H9 (cell line): ENCODE data around the gene OR4C45. TPM values are rescaled to one million over a fixed set of nuclear protein-coding genes. Genes with fewer than 3 reads are reported as not detected.

Experiments used
- DNase-seq: peaks from one replicate; pipeline ENCODE4 v3.0.0-alpha.2; 2017
- H2AFZ ChIP-seq: one replicate; pipeline ENCODE4 v1.6.1; 2013; ENCODE audit warnings: mild to moderate bottlenecking, low read length, control low read depth, moderate library complexity
- H2AK5ac ChIP-seq: 2 replicates; pipeline ENCODE4 v1.6.1; 2013; ENCODE audit warnings: low read length, control low read depth, mixed read lengths; ENCODE audit not compliant: insufficient read length
- H2BK120ac ChIP-seq: one replicate; pipeline ENCODE4 v1.6.1; 2013; ENCODE audit warnings: low read depth, mild to moderate bottlenecking, low read length, control low read depth, inconsistent platforms; ENCODE audit not compliant: poor library complexity, severe bottlenecking
- H2BK12ac ChIP-seq: 2 replicates; pipeline ENCODE4 v1.6.1; 2013; ENCODE audit warnings: low read length, control low read depth, mixed read lengths, low read depth; ENCODE audit not compliant: insufficient read length
- H2BK15ac ChIP-seq: 2 replicates; pipeline ENCODE4 v1.6.1; 2013; ENCODE audit warnings: low read depth, low read length, control low read depth
- H2BK20ac ChIP-seq: one replicate; pipeline ENCODE4 v1.6.1; 2013; ENCODE audit warnings: low read depth, mild to moderate bottlenecking, low read length, control low read depth, inconsistent platforms; ENCODE audit not compliant: poor library complexity, severe bottlenecking
- H2BK5ac ChIP-seq: 2 replicates; pipeline ENCODE4 v1.6.1; 2013; ENCODE audit warnings: low read length, control low read depth, mixed read lengths; ENCODE audit not compliant: insufficient read length
- H3K14ac ChIP-seq: 2 replicates; pipeline ENCODE4 v1.6.1; 2013; ENCODE audit warnings: low read length, control low read depth; ENCODE audit not compliant: insufficient read depth
- H3K18ac ChIP-seq: 2 replicates; pipeline ENCODE4 v1.6.1; 2013; ENCODE audit warnings: low read depth, mild to moderate bottlenecking, mixed read lengths, low read length, control low read depth; ENCODE audit not compliant: insufficient read length
- H3K23ac ChIP-seq: 2 replicates; pipeline ENCODE4 v1.6.1; 2013; ENCODE audit warnings: low read length, control low read depth, mixed read lengths, low read depth; ENCODE audit not compliant: insufficient read length
- H3K23me2 ChIP-seq: 2 replicates; pipeline ENCODE4 v1.6.1; 2013; ENCODE audit warnings: low read depth, mild to moderate bottlenecking, mixed read lengths, low read length, control low read depth; ENCODE audit not compliant: insufficient read length, poor library complexity, severe bottlenecking
- H3K27ac ChIP-seq: 2 replicates; pipeline ENCODE4 v1.5.1; 2013; ENCODE audit warnings: low read length, control low read depth, mixed read lengths, low read depth; ENCODE audit not compliant: insufficient read length
- H3K27me3 ChIP-seq: 2 replicates; pipeline ENCODE4 v1.6.1; 2013; ENCODE audit warnings: low read length, control low read depth, inconsistent platforms; ENCODE audit not compliant: insufficient read depth
- H3K4ac ChIP-seq: 2 replicates; pipeline ENCODE4 v1.6.1; 2013; ENCODE audit warnings: low read depth, mild to moderate bottlenecking, control low read depth, inconsistent platforms, low read length, moderate library complexity
- H3K4me1 ChIP-seq: 2 replicates; pipeline ENCODE4 v1.6.1; 2013; ENCODE audit warnings: low read length, control low read depth, inconsistent platforms; ENCODE audit not compliant: insufficient read depth
- H3K4me2 ChIP-seq: 2 replicates; pipeline ENCODE4 v1.6.1; 2013; ENCODE audit warnings: low read length, control low read depth, mixed read lengths; ENCODE audit not compliant: insufficient read length, insufficient read depth
- H3K56ac ChIP-seq: 2 replicates; pipeline ENCODE4 v1.6.1; 2013; ENCODE audit warnings: low read depth, mild to moderate bottlenecking, mixed read lengths, low read length, control low read depth; ENCODE audit not compliant: insufficient read length
- H3K79me1 ChIP-seq: 2 replicates; pipeline ENCODE4 v1.6.1; 2013; ENCODE audit warnings: low read depth, mild to moderate bottlenecking, moderate library complexity, low read length, control low read depth, inconsistent platforms; ENCODE audit not compliant: insufficient read depth, poor library complexity, severe bottlenecking
- H3K79me2 ChIP-seq: 2 replicates; pipeline ENCODE4 v1.6.1; 2013; ENCODE audit warnings: low read length, control low read depth, inconsistent platforms; ENCODE audit not compliant: insufficient read depth
- H3K9ac ChIP-seq: 2 replicates; pipeline ENCODE4 v1.6.1; 2013; ENCODE audit warnings: low read length, control low read depth, mixed read lengths; ENCODE audit not compliant: insufficient read length; ENCODE audit errors: extremely low read depth
- H3K9me3 ChIP-seq: one replicate; pipeline ENCODE4 v1.6.1; 2013; ENCODE audit warnings: low read depth, low read length, inconsistent platforms; ENCODE audit not compliant: control insufficient read depth
- H3T11ph ChIP-seq: one replicate; pipeline ENCODE4 v1.6.1; 2013; ENCODE audit warnings: mild to moderate bottlenecking, low read length, control low read depth, inconsistent platforms
- H4K20me1 ChIP-seq: one replicate; pipeline ENCODE4 v1.6.1; 2013; ENCODE audit not compliant: control insufficient read depth, insufficient read length, insufficient read depth
- H4K5ac ChIP-seq: 2 replicates; pipeline ENCODE4 v1.6.1; 2013; ENCODE audit warnings: low read depth, mild to moderate bottlenecking, mixed read lengths, low read length, control low read depth; ENCODE audit not compliant: insufficient read length
- H4K8ac ChIP-seq: replicated peaks from 2 replicates; pipeline ENCODE4 v1.6.1; 2013; ENCODE audit warnings: low read length, control low read depth, mixed read lengths, low read depth; ENCODE audit not compliant: insufficient read length
- H4K91ac ChIP-seq: 2 replicates; pipeline ENCODE4 v1.6.1; 2013; ENCODE audit warnings: low read depth, mild to moderate bottlenecking, moderate library complexity, mixed read lengths, low read length, control low read depth; ENCODE audit not compliant: insufficient read length
- H3K27ac Mint-ChIP-seq, 3 experiments: 2 replicates in 2 of 3; 3 replicates in 1 of 3; pipeline ENCODE4 v1.8.0; 2020 to 2021; ENCODE audit warnings: mixed read lengths in 3 of 3, mild to moderate bottlenecking in 1 of 3, moderate library complexity in 1 of 3
- H3K27me3 Mint-ChIP-seq: 2 replicates; pipeline ENCODE4 v1.8.0; 2021; ENCODE audit warnings: low read depth, mild to moderate bottlenecking, moderate library complexity, mixed read lengths
- H3K36me3 Mint-ChIP-seq, 3 experiments: 2 replicates in 2 of 3; 3 replicates in 1 of 3; pipeline ENCODE4 v1.8.0; 2020 to 2021; ENCODE audit warnings: low read depth in 3 of 3, mixed read lengths in 3 of 3; ENCODE audit not compliant: insufficient read depth in 1 of 3
- H3K4me1 Mint-ChIP-seq, 2 experiments: 2 replicates each; pipeline ENCODE4 v1.8.0; 2020; ENCODE audit warnings: mixed read lengths in 2 of 2
- H3K4me3 Mint-ChIP-seq, 2 experiments: 2 replicates in 1 of 2; 3 replicates in 1 of 2; pipeline ENCODE4 v1.8.0; 2020 to 2021; ENCODE audit warnings: mild to moderate bottlenecking in 2 of 2, mixed read lengths in 2 of 2, moderate library complexity in 1 of 2
- H3K9me3 Mint-ChIP-seq, 2 experiments: 2 replicates in 1 of 2; 3 replicates in 1 of 2; pipeline ENCODE4 v1.8.0; 2020; ENCODE audit warnings: mild to moderate bottlenecking in 2 of 2, mixed read lengths in 2 of 2, moderate library complexity in 1 of 2
- CTCF ChIP-seq: fragments of 200-600 bp; sonication (generic); conservative IDR thresholded peaks from 3 replicates; pipeline ENCODE4 v1.8.0; 2021; ENCODE audit warnings: antibody characterized with exemption, mild to moderate bottlenecking
- WGBS: extraction: QIAGEN DNeasy Blood & Tissue Kit; methylation state at CpG from one replicate; pipeline ENCODE4 v1.1.7; 2013; ENCODE audit warnings: missing lambda C conversion rate, low lambda C conversion rate, mixed read lengths; ENCODE audit not compliant: insufficient read length; ENCODE audit errors: extremely low coverage; 5-methylcytosine and 5-hydroxymethylcytosine counted together
- total RNA-seq: library from RNA; stranded (reverse); gene quantifications from 2 replicates; pipeline ENCODE4 v1.2.1, GENCODE V29; 2021

Gene OR4C45
- total RNA-seq, 1 experiment from 2014 or later: not detected

- Histone ChIP-seq H3K27ac (no peak overlapping the region), H3K56ac (no peak overlapping the region), H3K79me2 (no peaks in the 10 kb centered on the region), H4K8ac (no peak overlapping the region), H3K18ac (no peak overlapping the region), H3T11ph (no peak overlapping the region), H4K91ac (no peak overlapping the region), H2BK20ac (no peak overlapping the region), H3K23ac (no peak overlapping the region), H3K9ac (no peak overlapping the region), H4K5ac (no peak overlapping the region), H2BK12ac (no peak overlapping the region), H2BK5ac (no peak overlapping the region), H3K9me3 (peaks cover 86% of the 10 kb centered on the region), H2BK15ac (no peak overlapping the region), H3K4me2 (no peak overlapping the region), H4K20me1 (no peaks in the 10 kb centered on the region), H2AK5ac (no peak overlapping the region), H3K4me1 (no peaks in the 10 kb centered on the region), H3K27me3 (no peaks in the 10 kb centered on the region), H3K23me2 (no peaks in the 10 kb centered on the region), H3K79me1 (no peaks in the 10 kb centered on the region), H2BK120ac (no peak overlapping the region), H2AFZ (no peak overlapping the region), H3K14ac (no peak overlapping the region), H3K4ac (no peak overlapping the region)
- TF ChIP-seq CTCF: no peak
- Mint-ChIP-seq H3K4me1 (no peaks in the 10 kb centered on the region), H3K27me3 (peaks cover 18% of the 10 kb centered on the region), H3K9me3 (peaks cover 89 to 90% of the 10 kb centered on the region in 2 experiments), H3K27ac (no peak overlapping the region), H3K36me3 (peaks cover 46 to 59% (median 52%) of the 10 kb centered on the region in 3 experiments), H3K4me3 (no peak overlapping the region; a peak in 1 of 5 replicates)
- DNase-seq: no peak
- WGBS: no CpG with 5 or more reads among the region's 3 CpGs
These were observed 37.7 kb downstream of the OR4C45 start for GRCh38 chr11:50070389-50070788.
